GM18508 (cell line): ENCODE data around the gene C2CD4C.
"Not testable (repeated sequence)": the region's sequence is repeated elsewhere in the genome, so short reads cannot be mapped to it uniquely, and the experiment has no call there.

Experiments used
- ATAC-seq: cut with Tn5 transposase; IDR thresholded peaks from one replicate; pipeline ENCODE4 v1.9.1; 2021; ENCODE audit warnings: moderate number of reproducible peaks; ENCODE audit not compliant: insufficient read depth, unreplicated experiment

Gene C2CD4C

GRCh38 chr19:386189-386588, 22.8 kb downstream of the C2CD4C start:
- ATAC-seq, result not testable (repeated sequence)

GRCh38 chr19:384799-385169, 24.2 kb downstream of the C2CD4C start:
- ATAC-seq, result no peak

GRCh38 chr19:383922-384798, 24.8 kb downstream of the C2CD4C start:
- ATAC-seq, result no peak

GRCh38 chr19:383040-383439, 25.9 kb downstream of the C2CD4C start:
- ATAC-seq, result no peak

DNA sequence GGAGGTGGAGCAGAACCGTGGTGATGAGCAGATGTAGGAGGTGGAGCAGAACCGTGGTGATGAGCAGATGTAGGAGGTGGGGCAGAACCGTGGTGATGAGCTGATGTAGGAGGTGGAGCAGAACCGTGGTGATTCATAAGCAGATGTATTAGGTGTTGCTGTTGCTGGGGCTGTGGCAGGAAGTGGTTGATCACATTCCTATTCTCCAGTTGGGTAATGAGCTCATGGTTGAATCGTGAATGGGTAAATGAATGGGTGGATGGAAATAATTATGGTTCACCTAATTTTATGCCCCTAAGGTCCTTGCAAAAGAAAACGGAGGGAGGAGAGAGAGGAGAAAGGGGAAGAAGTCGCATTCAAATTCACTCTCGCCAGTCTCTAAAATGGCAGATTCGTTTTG, 26.4 kb downstream of the C2CD4C start:
- not testable (repeated sequence) for ATAC-seq

DNA sequence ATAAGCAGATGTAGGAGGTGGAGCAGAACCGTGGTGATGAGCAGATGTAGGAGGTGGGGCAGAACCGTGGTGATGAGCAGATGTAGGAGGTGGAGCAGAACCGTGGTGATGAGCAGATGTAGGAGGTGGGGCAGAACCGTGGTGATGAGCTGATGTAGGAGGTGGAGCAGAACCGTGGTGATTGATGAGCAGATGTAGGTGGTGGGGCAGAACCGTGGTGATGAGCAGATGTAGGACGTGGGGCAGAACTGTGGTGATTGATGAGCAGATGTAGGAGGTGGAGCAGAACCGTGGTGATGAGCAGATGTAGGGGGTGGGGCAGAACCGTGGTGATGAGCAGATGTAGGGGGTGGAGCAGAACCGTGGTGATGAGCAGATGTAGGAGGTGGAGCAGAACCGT, 27.0 kb downstream of the C2CD4C start:
- ATAC-seq, result not testable (repeated sequence)

GRCh38 chr19:380618-381219, 28.2 kb downstream of the C2CD4C start:
- not testable (repeated sequence) for ATAC-seq

GRCh38 chr19:379796-380195, 29.2 kb downstream of the C2CD4C start:
- no peak for ATAC-seq

- no peak for ATAC-seq
Observed at GRCh38 chr19:378706-379105, 30.2 kb downstream of the C2CD4C start.

DNA sequence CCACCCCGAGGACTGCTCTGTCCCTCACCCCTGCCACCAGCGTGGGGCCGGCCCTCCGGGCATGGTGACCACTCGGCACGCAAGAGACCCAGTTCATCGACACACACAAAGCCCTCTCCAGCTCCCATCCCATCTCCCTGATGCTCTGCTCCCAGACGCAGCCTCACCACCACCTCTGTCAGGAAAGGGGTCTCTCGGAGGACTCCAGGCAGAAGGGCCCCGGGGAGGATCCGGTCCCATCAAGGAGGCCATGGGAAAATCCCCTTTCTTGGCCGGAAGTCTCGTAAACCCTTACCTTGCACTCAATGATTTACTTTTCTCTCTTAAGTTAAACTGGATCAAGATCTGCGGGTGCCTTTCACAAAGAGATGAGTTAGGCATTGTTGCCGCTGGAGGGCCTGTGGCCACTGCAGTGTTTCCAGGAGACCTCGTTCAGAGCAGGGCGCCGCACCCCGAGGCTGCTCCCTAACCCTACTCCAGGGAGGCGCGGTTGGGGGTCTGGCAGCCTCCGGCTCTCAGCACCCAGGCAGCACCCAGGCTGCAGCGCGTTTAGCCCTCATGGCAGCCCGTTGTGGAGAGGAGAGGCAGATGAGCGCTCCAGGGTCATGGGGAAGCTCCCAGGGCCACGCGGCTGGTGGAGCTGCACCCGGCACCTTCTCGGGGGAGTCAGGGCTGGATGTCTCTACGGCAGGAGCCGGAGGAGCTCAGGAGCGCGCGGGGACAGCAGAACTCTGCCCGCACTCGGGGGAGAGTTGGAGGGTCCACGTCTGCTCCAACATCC, 31.0 kb downstream of the C2CD4C start:
- ATAC-seq, result no peak

DNA sequence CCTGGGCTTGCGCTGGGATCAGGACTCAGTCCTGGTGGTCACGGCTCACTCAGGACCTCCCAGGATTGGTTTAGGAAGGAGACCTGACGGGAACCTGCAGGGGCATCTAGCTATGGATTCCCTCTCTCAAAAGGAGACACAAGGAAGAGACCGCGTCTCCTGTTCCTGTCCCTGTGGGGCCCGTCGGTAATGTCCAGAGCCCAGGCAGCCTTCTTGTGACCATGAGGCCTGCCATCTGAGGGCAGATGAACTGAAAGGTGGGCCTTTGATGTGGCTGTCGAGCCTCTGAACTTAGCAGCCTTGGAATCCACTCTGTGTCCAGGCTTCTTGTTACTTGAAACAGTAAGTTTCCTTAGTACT, 32.9 kb downstream of the C2CD4C start:
- no peak for ATAC-seq

- ATAC-seq, result no peak
Observed at GRCh38 chr19:375395-376110, 33.4 kb downstream of the C2CD4C start.

- ATAC-seq, result no peak
Observed at GRCh38 chr19:374886-375235, 34.1 kb downstream of the C2CD4C start.

DNA sequence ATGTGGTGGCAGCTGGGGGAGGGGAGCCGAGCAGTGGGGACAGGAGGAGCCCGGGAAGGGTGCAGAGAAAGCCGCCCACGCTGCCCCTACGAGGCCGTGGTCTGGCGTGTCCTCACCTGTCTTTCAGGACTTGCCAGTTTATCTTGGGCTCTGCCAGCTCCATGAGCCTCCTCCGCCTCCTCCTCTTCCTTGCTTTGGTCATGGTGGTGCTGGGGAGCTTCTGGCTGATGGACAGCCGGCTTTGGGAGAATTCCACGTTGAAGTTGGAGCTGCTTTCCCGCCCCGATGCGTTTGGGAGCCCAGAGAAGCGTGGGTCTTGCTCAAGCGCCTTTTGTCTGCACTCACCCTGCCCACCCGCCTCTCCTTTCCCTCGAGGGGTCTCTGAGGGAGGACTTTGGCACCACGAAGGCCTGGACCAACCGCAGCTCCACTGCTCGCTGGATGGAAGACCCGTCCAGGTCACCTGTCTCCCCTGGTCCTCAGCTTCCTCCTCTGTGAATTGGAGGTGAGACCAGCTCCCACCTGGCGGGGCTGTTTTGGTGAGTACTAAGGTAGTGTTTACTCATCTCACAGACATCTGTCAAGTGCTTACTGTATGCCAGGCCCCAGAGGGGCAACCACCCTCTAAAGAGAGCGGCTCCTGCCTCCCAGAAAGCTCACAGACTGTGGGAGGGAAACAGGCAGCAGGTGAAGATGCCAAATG, 34.6 kb downstream of the C2CD4C start:
- ATAC-seq, result no peak

GRCh38 chr19:373391-374182, 35.4 kb downstream of the C2CD4C start:
- ATAC-seq, result no peak

- no peak for ATAC-seq
Observed at GRCh38 chr19:372306-372890, 36.5 kb downstream of the C2CD4C start.

GRCh38 chr19:371501-372168, 37.3 kb downstream of the C2CD4C start:
- no peak for ATAC-seq

DNA sequence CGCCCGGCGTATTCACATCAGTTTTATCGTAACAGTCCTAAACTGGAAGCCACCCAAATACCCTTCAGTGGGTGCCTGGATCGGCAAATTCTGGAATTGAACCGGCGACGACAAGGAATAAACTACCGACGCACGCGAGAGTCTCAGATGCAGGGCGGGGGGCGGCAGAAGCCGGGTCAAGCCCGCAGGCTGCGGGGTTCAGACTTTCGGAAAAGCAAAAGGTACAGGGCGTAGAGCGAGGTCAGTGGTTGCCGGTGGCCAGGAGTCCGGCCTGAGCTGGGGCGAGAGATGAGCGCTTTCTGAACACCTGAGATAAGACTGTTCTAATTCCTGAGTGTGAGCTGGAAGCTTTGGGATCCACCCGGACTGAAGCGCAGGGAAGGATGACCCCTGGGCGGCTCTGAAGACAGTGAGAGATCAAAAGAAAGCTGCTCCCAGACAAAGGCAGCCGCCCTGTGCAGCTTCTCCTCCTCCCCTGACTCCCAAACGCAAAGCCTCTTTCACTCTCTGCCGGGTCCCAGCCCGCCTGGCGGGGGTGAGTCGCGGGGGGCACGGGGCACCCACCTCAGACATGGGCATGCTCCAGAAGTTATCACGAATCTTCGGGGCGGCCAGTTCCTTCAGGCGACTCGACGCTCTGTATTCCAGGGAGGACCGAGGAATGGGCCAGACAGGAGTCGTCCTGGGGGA, 38.2 kb downstream of the C2CD4C start:
- ATAC-seq, result no peak
